ACHN (cell line): ENCODE results near the gene OPRM1.

Source experiments
- DNase-seq: peaks from one replicate; pipeline ENCODE4 v3.0.0-alpha.2; 2015
- in situ Hi-C: cut with HindIII; loops from 2 replicates; pipeline ENCODE4 v1.10.0; 2017; ENCODE audit warnings: low sequenced_read_pairs, low pct_ligation_motif_present, low pct_unique_long_range_greater_than_20kb

Gene OPRM1

DNA sequence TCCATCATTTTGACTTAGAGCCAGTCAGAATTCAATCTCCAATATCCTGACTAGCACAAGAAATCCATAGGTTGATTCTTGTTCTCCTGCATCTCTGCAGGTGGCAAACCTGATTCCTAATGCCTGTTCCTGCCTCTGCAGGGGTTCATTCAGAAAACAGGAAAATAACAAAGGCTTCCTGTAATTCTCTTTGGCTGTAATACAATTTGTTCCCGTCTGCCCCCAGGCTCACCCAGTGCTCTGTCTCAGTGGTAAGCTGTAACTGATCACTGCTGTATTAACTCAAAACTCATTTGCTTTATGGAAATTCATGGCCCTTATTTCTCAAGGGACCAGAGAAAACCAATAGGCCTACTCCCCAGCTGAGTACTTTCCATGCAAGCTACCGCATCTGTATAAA is 88.6 kb downstream of the OPRM1 start:
- in situ Hi-C loops: no loop called here
- DNase-seq: no peak

GRCh38 chr6:154134471-154135147 is 95.6 kb downstream of the OPRM1 start:
- DNase-seq: no peak
- in situ Hi-C loops: no loop called here

- in situ Hi-C loops: no loop called here
- no peak for DNase-seq
Observed at GRCh38 chr6:154138793-154139192, 99.8 kb downstream of the OPRM1 start.

GRCh38 chr6:154139892-154140291 is 100.9 kb downstream of the OPRM1 start:
- no peak for DNase-seq
- in situ Hi-C loops: no loop called here

DNA sequence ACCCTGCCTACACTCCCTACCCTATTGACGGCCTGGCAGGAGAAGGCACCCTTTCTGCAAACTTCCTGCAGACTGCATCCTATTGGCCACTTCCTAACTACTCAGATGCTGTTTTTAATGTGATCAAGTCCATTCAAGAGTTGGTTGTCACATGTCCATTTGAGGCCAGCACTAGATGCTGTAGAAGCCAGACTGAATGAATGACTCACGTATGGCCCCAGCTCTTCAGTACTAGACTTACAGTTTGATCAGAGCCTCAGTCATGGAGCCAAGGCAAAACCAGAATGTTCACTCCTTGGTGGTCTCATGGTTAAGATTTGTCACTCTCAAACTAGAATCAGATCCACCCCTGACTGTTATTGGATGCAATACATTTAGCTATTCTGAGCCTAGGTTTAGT is 101.7 kb downstream of the OPRM1 start:
- no peak for DNase-seq
- in situ Hi-C loops: no loop called here

DNA sequence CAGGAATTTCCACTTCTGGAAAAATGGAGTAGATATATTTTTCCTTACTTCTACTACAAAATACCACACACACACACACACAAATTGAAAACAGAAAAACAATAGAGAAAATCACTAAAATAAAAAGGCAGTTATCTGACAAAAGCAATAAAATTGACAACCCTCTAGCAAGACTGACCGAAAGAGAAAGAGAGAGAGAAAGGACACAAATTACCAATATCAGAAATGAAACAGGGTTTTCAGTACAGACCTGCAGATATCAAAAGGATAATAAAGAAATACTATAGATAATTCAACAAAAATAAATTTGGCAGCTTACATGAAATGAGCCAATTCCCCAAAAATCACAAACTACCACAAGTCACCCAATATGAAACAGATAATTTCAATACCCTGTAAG is 104.7 kb downstream of the OPRM1 start:
- in situ Hi-C loops: no loop called here
- DNase-seq: no peak

- DNase-seq: peak; percentile 54
- in situ Hi-C loops: loop anchor here (25.0 kb wide), 1 partner anchor 183 kb away; no protein-coding TSS in a partner anchor
Observed at GRCh38 chr6:154154389-154154967, 115.4 kb downstream of the OPRM1 start.

- in situ Hi-C loops: loop anchor here (25.0 kb wide), 1 partner anchor 181 kb away; no protein-coding TSS in a partner anchor
Observed at GRCh38 chr6:154156135-154156896, 117.3 kb downstream of the OPRM1 start.

DNA sequence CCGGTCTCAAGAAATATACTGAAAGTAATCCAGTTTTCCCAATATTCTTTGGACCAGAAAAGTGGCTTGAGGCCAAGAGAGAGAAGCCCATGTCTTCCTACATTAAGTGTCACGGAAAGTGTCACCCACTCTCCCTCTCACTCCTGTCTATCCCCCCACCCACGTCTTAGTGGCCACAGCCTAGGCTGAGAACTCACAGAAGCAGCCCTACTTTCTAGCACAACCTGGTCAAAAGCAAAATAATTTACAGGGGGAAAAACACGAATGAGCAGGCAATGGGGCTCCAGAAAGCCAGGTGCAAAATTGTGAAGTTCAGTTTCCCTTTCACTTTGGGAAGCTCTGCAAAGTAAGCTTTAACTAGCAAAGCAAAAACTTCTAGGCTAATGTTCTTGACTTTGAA is 118.0 kb downstream of the OPRM1 start:
- in situ Hi-C loops: loop anchor here (25.0 kb wide), 1 partner anchor 180 kb away; no protein-coding TSS in a partner anchor

More at GRCh38 chr6:154156135-154156896, 117.3 kb downstream of the OPRM1 start:
- DNase-seq: peak; percentile 66

GRCh38 chr6:154157706-154158105 is 118.7 kb downstream of the OPRM1 start:
- DNase-seq: no peak
- in situ Hi-C loops: loop anchor here (25.0 kb wide), 1 partner anchor 180 kb away; no protein-coding TSS in a partner anchor

More for the DNA sequence above, 118.0 kb downstream of the OPRM1 start:
- no peak for DNase-seq

DNA sequence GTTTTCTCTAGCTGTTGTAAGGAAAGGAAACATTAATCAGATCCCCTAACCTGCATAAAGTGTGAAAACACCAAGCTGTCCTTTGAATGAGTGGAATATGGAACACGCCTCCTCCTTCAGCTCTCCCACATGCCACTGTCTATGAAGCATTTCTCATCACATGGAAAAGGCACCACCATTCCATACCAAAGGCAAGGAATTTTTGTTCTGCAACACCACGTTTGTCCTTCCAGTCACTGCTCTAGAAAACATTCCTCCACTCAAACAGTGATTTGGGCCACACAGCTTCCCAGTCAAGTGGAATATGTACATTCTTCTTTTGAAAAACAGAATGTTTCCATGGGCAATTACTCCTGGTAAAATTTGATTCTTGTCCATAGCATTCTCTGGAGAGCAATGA is 120.1 kb downstream of the OPRM1 start:
- in situ Hi-C loops: loop anchor here (25.0 kb wide), 1 partner anchor 178 kb away; no protein-coding TSS in a partner anchor

GRCh38 chr6:154161689-154162088 is 122.6 kb downstream of the OPRM1 start:
- no peak for DNase-seq
- in situ Hi-C loops: loop anchor here (25.0 kb wide), 1 partner anchor 176 kb away; no protein-coding TSS in a partner anchor

More for the DNA sequence above, 120.1 kb downstream of the OPRM1 start:
- DNase-seq: no peak

DNA sequence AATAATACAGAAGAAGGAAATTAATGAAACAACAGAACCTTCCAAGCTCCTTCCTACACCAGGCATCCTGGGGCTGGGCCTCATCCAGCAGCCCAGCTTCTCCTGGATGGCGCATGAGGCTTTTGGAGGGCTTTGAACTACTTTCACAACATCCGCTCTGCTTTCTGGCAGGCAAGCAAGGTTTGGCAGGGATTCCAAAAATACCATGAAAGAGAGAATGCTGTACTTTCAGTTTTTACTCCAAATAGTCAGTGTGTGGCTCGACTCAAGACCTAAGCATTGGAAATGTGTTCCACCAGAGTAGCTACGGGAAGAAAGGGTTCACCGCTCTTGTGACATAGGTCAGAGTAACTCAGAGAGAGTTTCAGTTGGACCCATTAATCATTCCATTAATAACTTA is 125.4 kb downstream of the OPRM1 start:
- in situ Hi-C loops: loop anchor here (25.0 kb wide), 1 partner anchor 173 kb away; no protein-coding TSS in a partner anchor
- DNase-seq: peak; percentile 31

DNA sequence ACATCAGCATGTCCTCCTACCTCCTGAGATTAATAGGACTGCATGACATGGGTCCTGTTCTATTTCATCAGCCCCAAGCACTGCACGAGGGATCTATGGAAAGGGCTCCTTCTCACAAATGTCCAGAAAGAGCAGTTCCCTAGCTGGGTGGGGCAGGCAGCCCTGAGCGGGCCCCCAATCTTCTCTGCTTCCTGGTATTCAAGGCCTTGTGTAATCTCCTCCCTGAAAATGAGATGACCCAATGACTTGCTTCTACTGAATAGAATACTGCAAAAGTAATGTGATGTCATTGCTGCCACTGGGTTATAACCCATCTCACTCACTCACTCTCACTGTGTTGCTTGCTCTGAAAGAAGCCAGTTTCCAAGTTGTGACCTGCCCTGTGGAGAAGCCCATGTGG is 126.4 kb downstream of the OPRM1 start:
- no peak for DNase-seq
- in situ Hi-C loops: loop anchor here (25.0 kb wide), 1 partner anchor 172 kb away; no protein-coding TSS in a partner anchor

DNA sequence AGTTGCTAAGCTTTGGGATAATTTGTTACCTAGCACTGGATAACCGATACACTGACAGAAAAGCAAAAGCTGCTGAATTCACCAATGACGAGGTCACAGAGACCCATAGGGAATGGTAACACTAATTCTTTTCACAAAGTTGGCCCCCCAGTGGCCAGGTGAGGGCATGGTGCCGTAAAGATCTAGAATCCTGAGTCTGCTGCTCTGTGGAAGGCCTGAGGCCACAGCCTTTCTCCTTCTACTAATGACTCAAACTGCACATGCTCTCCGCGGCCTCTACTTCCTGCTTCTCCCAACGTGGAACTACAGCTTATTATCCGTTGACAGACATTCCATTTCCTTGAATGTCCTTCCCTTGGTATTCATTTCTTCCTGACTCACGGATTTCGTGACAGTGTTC is 127.1 kb downstream of the OPRM1 start:
- DNase-seq: no peak
- in situ Hi-C loops: loop anchor here (25.0 kb wide), 1 partner anchor 171 kb away; no protein-coding TSS in a partner anchor

DNA sequence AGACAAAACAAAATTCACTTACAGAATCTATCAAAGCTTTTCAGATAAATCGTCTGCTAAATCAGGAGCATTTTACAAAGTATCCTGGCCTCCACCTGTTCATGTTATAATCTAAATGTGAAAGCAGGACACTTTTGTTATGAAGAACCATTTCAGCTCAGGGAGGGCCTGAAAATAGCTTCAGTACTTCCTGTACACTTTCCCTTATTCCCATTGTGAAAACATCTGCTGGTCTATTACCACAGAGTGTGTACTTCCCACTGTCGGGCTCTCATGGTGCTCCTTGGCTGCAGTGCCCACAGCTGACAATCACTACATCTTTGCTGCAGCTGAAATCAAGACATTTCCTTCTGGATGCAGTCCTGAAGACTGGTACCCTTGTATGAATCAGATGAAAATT is 128.1 kb downstream of the OPRM1 start:
- no peak for DNase-seq
- in situ Hi-C loops: loop anchor here (25.0 kb wide), 1 partner anchor 170 kb away; no protein-coding TSS in a partner anchor

- DNase-seq: no peak
- in situ Hi-C loops: loop anchor here (25.0 kb wide), 1 partner anchor 168 kb away; no protein-coding TSS in a partner anchor
Observed at GRCh38 chr6:154169193-154169847, 130.3 kb downstream of the OPRM1 start.

DNA sequence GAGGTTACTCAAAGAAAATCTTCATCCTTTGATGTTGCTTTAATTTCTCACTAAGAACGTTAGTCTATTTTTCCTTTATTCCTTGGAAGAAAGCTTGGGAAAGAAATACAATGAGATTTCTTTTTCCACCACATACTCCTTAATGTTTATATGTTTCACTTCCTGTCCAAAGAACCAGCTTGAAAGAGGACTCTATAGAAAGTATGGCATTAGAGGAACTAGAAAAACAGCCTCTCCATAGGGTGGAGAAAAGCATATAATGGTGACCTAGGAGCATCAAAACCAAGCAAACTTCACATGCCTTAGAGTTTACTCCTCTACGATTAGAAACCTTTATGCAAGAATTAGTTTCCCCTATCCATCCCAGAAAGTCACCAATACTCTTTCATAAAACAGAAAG is 131.1 kb downstream of the OPRM1 start:
- DNase-seq: no peak
- in situ Hi-C loops: loop anchor here (25.0 kb wide), 1 partner anchor 167 kb away; no protein-coding TSS in a partner anchor
